Erythroblast (primary cell): Measurements from ENCODE around the gene DNAI1.
"Not testable (repeated sequence)": the region's sequence is repeated elsewhere in the genome, so short reads cannot be mapped to it uniquely, and the experiment has no call there.

Experiments used
- DNase-seq, 2 experiments: peaks; one replicate each; lab custom pipeline; 2025; lab: John Stamatoyannopoulos, UW
- GATA1 ChIP-seq: IDR thresholded peaks from 2 replicates; pipeline ENCODE4 v1.6.1; 2011; ENCODE audit warnings: low read depth, mild to moderate bottlenecking, control low read depth, low read length, moderate library complexity
- POLR2A ChIP-seq: IDR thresholded peaks from 2 replicates; pipeline ENCODE4 v1.6.1; 2011; ENCODE audit warnings: mild to moderate bottlenecking, low read length

DNAI1 gene

GRCh38 chr9:34520096-34520495 is 61.5 kb downstream of the DNAI1 start:
- DNase-seq = no peak
- TF ChIP-seq POLR2A (no peak), GATA1 (no peak)

- DNase-seq = no peak
- no peak for TF ChIP-seq POLR2A
- no peak for TF ChIP-seq GATA1
Measured at GRCh38 chr9:34520505-34521385, 62.1 kb downstream of the DNAI1 start.

- no peak for DNase-seq
- TF ChIP-seq POLR2A (no peak), GATA1 (no peak)
Measured at GRCh38 chr9:34521406-34522045, 62.9 kb downstream of the DNAI1 start.

GRCh38 chr9:34522091-34522887 is 63.7 kb downstream of the DNAI1 start:
- no peak for DNase-seq
- no peak for TF ChIP-seq GATA1

GRCh38 chr9:34522971-34523797 is 64.6 kb downstream of the DNAI1 start, which contains the start of gene ENHO:
TSS of gene ENHO (minus strand) at chr9:34522990. CDS start at chr9:34521695, 1,295 bp downstream.
- peak; percentile 91 to 96 for DNase-seq
- TF ChIP-seq POLR2A (no peak), GATA1 (no peak)

GRCh38 chr9:34524349-34524748 is 65.7 kb downstream of the DNAI1 start:
- TF ChIP-seq GATA1 (no peak), POLR2A (no peak)
- DNase-seq = no peak

- TF ChIP-seq POLR2A (no peak), GATA1 (no peak)
- no peak for DNase-seq
Measured at GRCh38 chr9:34526026-34526425, 67.4 kb downstream of the DNAI1 start.

GRCh38 chr9:34532041-34532440 is 73.4 kb downstream of the DNAI1 start:
- DNase-seq = not testable (repeated sequence)

GRCh38 chr9:34536685-34537084 is 78.1 kb downstream of the DNAI1 start:
- DNase-seq = no peak
- no peak for TF ChIP-seq POLR2A
- TF ChIP-seq GATA1 = no peak

GRCh38 chr9:34540827-34541226 is 82.2 kb downstream of the DNAI1 start:
- DNase-seq = no peak
- no peak for TF ChIP-seq GATA1
- no peak for TF ChIP-seq POLR2A

GRCh38 chr9:34541540-34541939 is 82.9 kb downstream of the DNAI1 start:
- no peak for DNase-seq

GRCh38 chr9:34544035-34544434 is 85.4 kb downstream of the DNAI1 start:
- no peak for DNase-seq
- TF ChIP-seq GATA1 = no peak
- no peak for TF ChIP-seq POLR2A

More at GRCh38 chr9:34541540-34541939, 82.9 kb downstream of the DNAI1 start:
- TF ChIP-seq POLR2A = no peak
- TF ChIP-seq GATA1 = no peak

GRCh38 chr9:34545497-34545896 is 86.9 kb downstream of the DNAI1 start:
- DNase-seq = no peak
- TF ChIP-seq GATA1 (no peak), POLR2A (no peak)
